Lower lobe of right lung (tissue), 2 donors: ENCODE results near the gene PPIE. TPM values are rescaled to one million over a fixed set of nuclear protein-coding genes. Genes with fewer than 3 reads are reported as not detected.
"Not testable (repeated sequence)": the region's sequence is repeated elsewhere in the genome, so short reads cannot be mapped to it uniquely, and the experiment has no call there.

ENCODE experiments used
- ATAC-seq, 2 donors: fragments of 200-7000 bp; cut with Tn5 transposase; one replicate each; pipeline ENCODE4 v1.9.1; 2020 to 2022; ENCODE audit warnings: mild to moderate bottlenecking in 2 of 2, moderate library complexity in 2 of 2
- DNase-seq: peaks from one replicate; pipeline ENCODE4 v3.0.0-alpha.2; 2020
- H3K27ac ChIP-seq: fragments of 200-600 bp; one replicate; pipeline ENCODE4 v1.8.0; 2022
- H3K27me3 ChIP-seq: fragments of 200-600 bp; one replicate; pipeline ENCODE4 v1.8.0; 2022; ENCODE audit warnings: low read depth
- H3K36me3 ChIP-seq: fragments of 200-600 bp; one replicate; pipeline ENCODE4 v1.8.0; 2022; ENCODE audit warnings: mild to moderate bottlenecking
- H3K4me1 ChIP-seq: fragments of 200-600 bp; one replicate; pipeline ENCODE4 v1.8.0; 2022
- H3K4me3 ChIP-seq: fragments of 200-600 bp; one replicate; pipeline ENCODE4 v1.8.0; 2022; ENCODE audit warnings: mild to moderate bottlenecking
- H3K9me3 ChIP-seq: fragments of 200-600 bp; one replicate; pipeline ENCODE4 v1.8.0; 2022
- CTCF ChIP-seq: fragments of 200-600 bp; IDR thresholded peaks from one replicate; pipeline ENCODE4 v1.8.0; 2022; ENCODE audit warnings: antibody characterized with exemption, mild to moderate bottlenecking
- intact Hi-C: fragments of 100-400 bp; cut with DNase I; formaldehyde crosslinking; loops from one replicate; pipeline ENCODE4 v1.11.0; 2022
- total RNA-seq: library from RNA; stranded (reverse); fragmentation: NEBNext Ultra II Directional; extraction: Animal tissue kit (Norgen Biotek cat#: 25700); gene quantifications from one replicate; pipeline ENCODE4 v1.2.1, GENCODE V29; 2021
- donor health status: DM: no; HTN: yes; CAD: no; lungs with severe emphysema.

Gene PPIE
- total RNA-seq, 1 donor from 2014 or later: 34.6 TPM

- H3K27me3 ChIP-seq: no peaks in the 10 kb centered on the region
- H3K9me3 ChIP-seq: no peaks in the 10 kb centered on the region
- H3K27ac ChIP-seq: no peak overlapping the region
- TF ChIP-seq CTCF: no peak
- no peak overlapping the region for H3K4me3 ChIP-seq
- intact Hi-C loops: no loop called here
- ATAC-seq (no peak), DNase-seq (no peak)
- no peaks in the 10 kb centered on the region for H3K36me3 ChIP-seq
- no peaks in the 10 kb centered on the region for H3K4me1 ChIP-seq
Observed at GRCh38 chr1:39781349-39781715, 42.6 kb downstream of the PPIE start.

GRCh38 chr1:39782103-39782502 lies 43.4 kb downstream of the PPIE start:
- Histone ChIP-seq H3K4me3 (no peak overlapping the region), H3K27me3 (no peaks in the 10 kb centered on the region), H3K4me1 (no peaks in the 10 kb centered on the region), H3K27ac (no peak overlapping the region), H3K36me3 (no peaks in the 10 kb centered on the region), H3K9me3 (no peaks in the 10 kb centered on the region)
- intact Hi-C loops: no loop called here
- peak; percentile 6 for DNase-seq
- no peak for ATAC-seq
- TF ChIP-seq CTCF: no peak

DNA sequence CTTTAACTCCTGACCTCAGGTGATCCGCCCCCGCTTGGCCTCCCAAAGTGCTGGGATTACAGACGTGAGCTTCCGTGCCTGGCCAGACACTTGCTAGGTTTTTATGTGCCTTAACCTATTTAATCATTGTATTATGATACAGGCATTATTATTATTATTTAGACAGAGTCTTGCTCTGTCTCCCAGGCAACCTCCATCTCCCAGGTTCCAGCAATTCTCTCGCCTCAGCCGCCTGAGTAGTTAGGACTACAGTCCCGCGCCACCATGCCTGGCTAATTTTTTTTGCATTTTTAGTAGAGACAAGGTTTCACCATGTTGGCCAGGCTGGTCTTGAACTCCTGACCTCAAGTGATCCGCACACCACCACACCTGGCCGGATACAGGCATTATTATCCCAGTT lies 44.0 kb downstream of the PPIE start:
- H3K4me1 ChIP-seq, H3K4me3 ChIP-seq, H3K27me3 ChIP-seq, DNase-seq, H3K36me3 ChIP-seq, ATAC-seq, intact Hi-C loops, H3K9me3 ChIP-seq, H3K27ac ChIP-seq: not testable (repeated sequence)

- H3K27me3 ChIP-seq, H3K4me3 ChIP-seq, H3K27ac ChIP-seq, H3K4me1 ChIP-seq, ATAC-seq, H3K36me3 ChIP-seq, H3K9me3 ChIP-seq, intact Hi-C loops, DNase-seq: not testable (repeated sequence)
Observed at GRCh38 chr1:39786303-39787107, 47.8 kb downstream of the PPIE start.

GRCh38 chr1:39787108-39787375 lies 48.4 kb downstream of the PPIE start:
- H3K4me3 ChIP-seq, H3K4me1 ChIP-seq, ATAC-seq, H3K27ac ChIP-seq, intact Hi-C loops, H3K9me3 ChIP-seq, H3K36me3 ChIP-seq, DNase-seq, H3K27me3 ChIP-seq: not testable (repeated sequence)

GRCh38 chr1:39787468-39787867 lies 48.8 kb downstream of the PPIE start:
- intact Hi-C loops: no loop called here

DNA sequence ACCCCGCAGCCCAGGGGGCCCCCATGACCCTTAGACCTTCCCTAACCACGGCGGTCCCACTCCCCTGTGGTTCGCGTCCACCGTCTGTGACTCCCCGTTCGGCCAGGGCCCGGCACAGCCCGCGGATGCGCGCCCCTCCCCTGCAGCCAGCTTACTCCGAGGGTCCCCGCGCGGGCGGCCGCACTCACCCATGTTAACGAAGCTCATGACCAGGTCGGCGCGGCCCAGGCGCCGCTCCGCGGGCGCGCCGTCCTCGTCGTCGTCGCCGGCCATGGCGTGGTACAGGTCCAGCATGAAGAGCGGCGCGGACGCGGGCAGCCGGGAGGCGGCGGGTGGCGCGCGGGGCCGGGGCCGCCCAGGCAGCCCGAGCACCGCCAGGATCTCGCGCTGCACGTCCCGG lies 49.3 kb downstream of the PPIE start:
- H3K9me3 ChIP-seq, H3K27ac ChIP-seq, H3K27me3 ChIP-seq, DNase-seq, intact Hi-C loops, H3K4me1 ChIP-seq, ATAC-seq, H3K36me3 ChIP-seq: not testable (repeated sequence)
- peak overlapping the region; percentile 11 for H3K4me3 ChIP-seq

More at GRCh38 chr1:39787468-39787867, 48.8 kb downstream of the PPIE start:
- Histone ChIP-seq H3K4me1 (peaks cover 8% of the 10 kb centered on the region), H3K9me3 (no peaks in the 10 kb centered on the region), H3K36me3 (no peaks in the 10 kb centered on the region), H3K27ac (no peak overlapping the region), H3K27me3 (peaks cover 6% of the 10 kb centered on the region), H3K4me3 (no peak overlapping the region)
- DNase-seq (peak; percentile 32), ATAC-seq (no peak)
- TF ChIP-seq CTCF: no peak

DNA sequence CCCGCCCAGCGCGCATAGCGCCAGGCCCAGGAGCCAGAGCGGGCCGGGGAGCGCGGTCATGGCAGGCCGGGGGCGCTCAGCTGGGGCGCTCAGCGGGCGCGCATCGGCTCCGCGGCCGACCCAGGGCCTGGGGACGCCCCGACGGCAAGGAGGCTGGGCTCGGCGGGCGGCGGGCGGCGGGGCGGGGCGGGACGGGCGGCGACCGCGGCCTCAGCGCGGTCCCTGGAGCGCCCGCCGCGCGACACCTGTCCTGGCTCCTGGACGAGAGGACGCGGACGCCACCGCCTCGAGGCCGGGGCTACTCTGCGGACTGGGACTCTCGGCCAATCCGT lies 49.7 kb downstream of the PPIE start:
- Histone ChIP-seq H3K9me3 (no peaks in the 10 kb centered on the region), H3K4me3 (peak overlapping the region; percentile 61), H3K4me1 (peaks cover 8% of the 10 kb centered on the region), H3K36me3 (no peaks in the 10 kb centered on the region), H3K27me3 (peaks cover 6% of the 10 kb centered on the region), H3K27ac (peak overlapping the region; percentile 62)
- TF ChIP-seq CTCF: no peak
- intact Hi-C loops: no loop called here
- peak; percentile 33 to 48 for ATAC-seq
- DNase-seq: no peak
